DND-41 (cell line): ENCODE data around the gene CARMIL3.

Source experiments
- EZH2 ChIP-seq: IDR thresholded peaks from 3 replicates; pipeline ENCODE4 v1.6.1; 2012; ENCODE audit warnings: borderline replicate concordance, low read depth, mild to moderate bottlenecking, moderate library complexity, low read length, inconsistent platforms; ENCODE audit not compliant: severe bottlenecking
- TF ChIP-seq, protein P1 (sequence below): IDR thresholded peaks from 2 replicates; pipeline ENCODE4 v1.5.1; 2012; ENCODE audit warnings: borderline replicate concordance, low read length, moderate library complexity, mild to moderate bottlenecking; ENCODE audit not compliant: poor library complexity, severe bottlenecking; ENCODE audit errors: extremely low read depth

DNA sequence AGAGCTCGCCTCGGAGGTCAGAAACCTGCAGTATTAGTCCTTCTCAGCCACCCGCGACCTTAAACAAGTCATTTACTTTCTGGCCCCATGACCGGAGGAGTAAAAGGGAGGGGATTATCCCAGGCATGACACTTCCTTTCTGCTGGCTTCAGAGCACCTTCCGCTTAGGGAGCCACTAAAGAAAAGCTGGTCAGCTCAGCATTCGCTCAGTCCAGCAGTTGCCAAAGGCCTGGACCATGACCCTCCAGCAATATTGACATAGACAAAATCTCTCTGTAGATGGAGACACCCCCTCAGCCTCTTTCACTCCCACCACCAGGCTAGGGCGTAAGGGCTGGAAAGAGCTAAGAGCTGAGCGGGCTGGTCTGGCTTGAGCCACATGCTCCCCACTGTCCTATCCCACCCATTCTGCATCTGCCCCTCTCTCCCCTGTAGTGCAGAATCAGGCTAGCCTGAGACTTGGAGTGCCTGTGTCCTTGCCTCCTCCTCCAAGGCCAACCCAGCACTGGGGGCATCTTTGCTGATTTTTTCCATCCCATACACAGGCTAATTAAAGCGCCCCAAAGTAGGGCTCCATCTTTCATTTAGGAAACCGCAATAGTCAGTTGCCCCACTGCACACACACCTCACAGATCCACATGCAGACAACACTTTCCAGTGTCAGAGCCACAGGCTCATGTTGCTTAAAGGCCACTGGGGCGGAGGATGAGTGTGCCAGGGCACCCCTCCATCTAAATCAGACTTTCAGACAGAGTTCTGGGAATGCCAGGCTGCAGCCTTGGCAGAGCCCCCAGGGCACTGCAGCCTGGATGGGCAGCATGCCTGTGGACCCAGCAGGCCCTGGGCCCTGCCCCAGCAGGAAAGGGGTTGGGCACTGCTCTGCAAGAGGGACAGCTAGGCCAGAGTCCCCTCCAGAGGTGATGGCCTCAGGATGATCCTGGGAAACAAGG is 15.6 kb downstream of the CARMIL3 start:
- TF ChIP-seq, protein P1, sequence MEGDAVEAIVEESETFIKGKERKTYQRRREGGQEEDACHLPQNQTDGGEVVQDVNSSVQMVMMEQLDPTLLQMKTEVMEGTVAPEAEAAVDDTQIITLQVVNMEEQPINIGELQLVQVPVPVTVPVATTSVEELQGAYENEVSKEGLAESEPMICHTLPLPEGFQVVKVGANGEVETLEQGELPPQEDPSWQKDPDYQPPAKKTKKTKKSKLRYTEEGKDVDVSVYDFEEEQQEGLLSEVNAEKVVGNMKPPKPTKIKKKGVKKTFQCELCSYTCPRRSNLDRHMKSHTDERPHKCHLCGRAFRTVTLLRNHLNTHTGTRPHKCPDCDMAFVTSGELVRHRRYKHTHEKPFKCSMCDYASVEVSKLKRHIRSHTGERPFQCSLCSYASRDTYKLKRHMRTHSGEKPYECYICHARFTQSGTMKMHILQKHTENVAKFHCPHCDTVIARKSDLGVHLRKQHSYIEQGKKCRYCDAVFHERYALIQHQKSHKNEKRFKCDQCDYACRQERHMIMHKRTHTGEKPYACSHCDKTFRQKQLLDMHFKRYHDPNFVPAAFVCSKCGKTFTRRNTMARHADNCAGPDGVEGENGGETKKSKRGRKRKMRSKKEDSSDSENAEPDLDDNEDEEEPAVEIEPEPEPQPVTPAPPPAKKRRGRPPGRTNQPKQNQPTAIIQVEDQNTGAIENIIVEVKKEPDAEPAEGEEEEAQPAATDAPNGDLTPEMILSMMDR: no peak
- TF ChIP-seq EZH2: no peak
